Small intestine (tissue), 7 donors: Measurements from ENCODE around the gene DNAH2. TPM values are rescaled to one million over a fixed set of nuclear protein-coding genes. Genes with fewer than 3 reads are reported as not detected.

Source experiments
- DNase-seq, 2 donors: peaks; one replicate each; pipeline versions ENCODE4 v3.0.0 to v3.0.0-alpha.2; 2013
- FAIRE-seq: peaks from 2 replicates; lab custom pipeline; 2012; peaks lifted over from hg19 to GRCh38; lab: Jason Lieb, UNC
- H3K27ac ChIP-seq, 3 donors: one replicate each; pipeline ENCODE4 v1.5.1; 2013; ENCODE audit warnings: low read length in 2 of 3, mild to moderate bottlenecking in 2 of 3, control low read depth in 1 of 3, inconsistent platforms in 1 of 3, low read depth in 1 of 3, moderate library complexity in 1 of 3
- H3K27me3 ChIP-seq, 3 donors: one replicate each; pipeline ENCODE4 v1.6.1; 2013; ENCODE audit warnings: low read length in 3 of 3, inconsistent platforms in 1 of 3; ENCODE audit not compliant: control insufficient read depth in 3 of 3, insufficient read depth in 3 of 3
- H3K36me3 ChIP-seq, 3 donors: one replicate each; pipeline ENCODE4 v1.6.1; 2013; ENCODE audit warnings: low read length in 3 of 3, inconsistent platforms in 1 of 3, low read depth in 1 of 3, mild to moderate bottlenecking in 1 of 3, moderate library complexity in 1 of 3; ENCODE audit not compliant: control insufficient read depth in 3 of 3, insufficient read depth in 2 of 3
- H3K4me1 ChIP-seq, 3 donors: one replicate each; pipeline ENCODE4 v1.6.1; 2013; ENCODE audit warnings: low read length in 2 of 3, inconsistent platforms in 1 of 3, low read depth in 1 of 3, mild to moderate bottlenecking in 1 of 3, moderate library complexity in 1 of 3; ENCODE audit not compliant: control insufficient read depth in 3 of 3, insufficient read depth in 2 of 3
- H3K4me3 ChIP-seq, 3 donors: one replicate each; pipeline ENCODE4 v1.5.1; 2013; ENCODE audit warnings: low read length in 3 of 3, control low read depth in 1 of 3, inconsistent platforms in 1 of 3, low read depth in 1 of 3, mild to moderate bottlenecking in 1 of 3, moderate library complexity in 1 of 3
- H3K9me3 ChIP-seq, 2 donors: one replicate each; pipeline ENCODE4 v1.6.1; 2013; ENCODE audit warnings: low read depth in 1 of 2, low read length in 1 of 2; ENCODE audit not compliant: control insufficient read depth in 2 of 2, insufficient read depth in 1 of 2
- WGBS, 3 donors: extraction: QIAGEN DNeasy Blood & Tissue Kit; methylation state at CpG; one replicate each; pipeline ENCODE4 v1.1.7; 2013; 5-methylcytosine and 5-hydroxymethylcytosine counted together
- polyA plus RNA-seq, 4 donors: library from polyadenylated mRNA; stranded (reverse) in 3 of 4; unstranded in 1 of 4; fragments of 200-250 nt in 3 of 4; fragments of 120-200 nt in 1 of 4; gene quantifications; one replicate each; pipeline versions ENCODE4 v1.2.1 to v1.2.3, GENCODE V29; 2013
- donor health status: healthy with polysubstance abuse.
- donor health status: control.
- donor health status: control.
- donor health status: Bipolar disorder and iron deficiency.
- donor health status: healthy.

Gene DNAH2
- polyA plus RNA-seq, 4 donors, result 0.04 to 0.09 TPM; not detected in 2

- peaks cover 2 to 48% (median 6%) of the 10 kb centered on the region in 3 donors for H3K4me1 ChIP-seq
- no peak for FAIRE-seq
- no peaks in the 10 kb centered on the region for H3K9me3 ChIP-seq
- peak overlapping the region in 2 of 3 donors; percentile 3 to 11 for H3K27ac ChIP-seq
- DNase-seq, result no peak
- no peaks in the 10 kb centered on the region for H3K27me3 ChIP-seq
- H3K4me3 ChIP-seq, result no peak overlapping the region
- peaks cover 0 to 21% (median 4%) of the 10 kb centered on the region in 3 donors for H3K36me3 ChIP-seq
- WGBS, 3 donors, result 76 to 78% (median 76%) methylated on average over 7 of the region's 7 CpGs
Observed at GRCh38 chr17:7882068-7882467, 164.5 kb downstream of the DNAH2 start.

- H3K27ac ChIP-seq, result peak overlapping the region; percentile 3 to 52 (median 11)
- no peak overlapping the region for H3K4me3 ChIP-seq
- no peak for DNase-seq
- no peak for FAIRE-seq
- H3K9me3 ChIP-seq, result no peaks in the 10 kb centered on the region
- peaks cover 2 to 48% (median 6%) of the 10 kb centered on the region in 3 donors for H3K4me1 ChIP-seq
- peaks cover 0 to 21% (median 4%) of the 10 kb centered on the region in 3 donors for H3K36me3 ChIP-seq
- WGBS, 3 donors, result 68 to 87% (median 77%) methylated on average over 3 of the region's 3 CpGs
- H3K27me3 ChIP-seq, result no peaks in the 10 kb centered on the region
Observed at GRCh38 chr17:7882629-7883028, 165.1 kb downstream of the DNAH2 start.

Other genes starting within 250 kb of the DNAH2 start
- gene ZBTB4, start 238.1 kb upstream of the DNAH2 start, polyA plus RNA-seq, result 10 to 100 TPM in 2 of 4 donors, 1 to 10 TPM in 2; 7.6 to 76.4 (median 12.4) TPM
- under 1 TPM in 1 of 4 donors, not detected in 3; 0.49 TPM for gene SLC35G6, start 236.3 kb upstream of the DNAH2 start, polyA plus RNA-seq
- 100 to 1,000 TPM in 1 of 4 donors, 10 to 100 TPM in 2, 1 to 10 TPM in 1; 10.0 to 104 (median 20.8) TPM for gene POLR2A, start 233.4 kb upstream of the DNAH2 start, polyA plus RNA-seq
- gene TNFSF12, start 168.7 kb upstream of the DNAH2 start, polyA plus RNA-seq, result 10 to 100 TPM in 3 of 4 donors, 1 to 10 TPM in 1; 8.1 to 31.1 (median 22.1) TPM
- 100 to 1,000 TPM in 1 of 4 donors, 10 to 100 TPM in 3; 23.0 to 107 (median 28.5) TPM for gene TNFSF13, start 159.0 kb upstream of the DNAH2 start, polyA plus RNA-seq
- gene SENP3, start 155.8 kb upstream of the DNAH2 start, polyA plus RNA-seq, result 10 to 100 TPM; 39.8 to 66.7 (median 53.3) TPM
- 100 to 1,000 TPM in 3 of 4 donors, 10 to 100 TPM in 1; 60.2 to 708 (median 171) TPM for gene CD68, start 138.1 kb upstream of the DNAH2 start, polyA plus RNA-seq
- 100 to 1,000 TPM in 2 of 4 donors, 10 to 100 TPM in 2; 69.7 to 126 (median 96.4) TPM for gene MPDU1, start 133.9 kb upstream of the DNAH2 start, polyA plus RNA-seq
- gene SOX15, start 127.7 kb upstream of the DNAH2 start, polyA plus RNA-seq, result 1 to 10 TPM in 2 of 4 donors, not detected in 2; 1.2 to 1.3 TPM
- gene FXR2, start 102.8 kb upstream of the DNAH2 start, polyA plus RNA-seq, result 10 to 100 TPM; 25.1 to 41.1 (median 30.9) TPM
- gene SAT2, start 89.9 kb upstream of the DNAH2 start, polyA plus RNA-seq, result 1,000 to 10,000 TPM in 2 of 4 donors, 100 to 1,000 TPM in 2; 204 to 1,210 (median 689) TPM
- 10 to 100 TPM in 3 of 4 donors, 1 to 10 TPM in 1; 2.6 to 38.8 (median 20.6) TPM for gene SHBG, start 87.6 kb upstream of the DNAH2 start, polyA plus RNA-seq
- gene ATP1B2, start 66.8 kb upstream of the DNAH2 start, polyA plus RNA-seq, result 1 to 10 TPM in 2 of 4 donors, not detected in 2; 1.1 to 1.9 TPM
- 10 to 100 TPM in 2 of 4 donors, 1 to 10 TPM in 2; 8.7 to 51.8 (median 26.3) TPM for gene TP53, start 30.3 kb upstream of the DNAH2 start, polyA plus RNA-seq
- 10 to 100 TPM in 3 of 4 donors, 1 to 10 TPM in 1; 7.1 to 17.7 (median 11.2) TPM for gene WRAP53, start 29.3 kb upstream of the DNAH2 start, polyA plus RNA-seq
- gene EFNB3, start 12.5 kb upstream of the DNAH2 start, polyA plus RNA-seq, result 1 to 10 TPM in 2 of 4 donors, not detected in 2; 1.1 to 2.0 TPM
- 10 to 100 TPM in 3 of 4 donors, 1 to 10 TPM in 1; 8.4 to 26.1 (median 16.7) TPM for gene KDM6B, start 116.5 kb downstream of the DNAH2 start, polyA plus RNA-seq
- gene TMEM88, start 137.3 kb downstream of the DNAH2 start, polyA plus RNA-seq, result 10 to 100 TPM in 1 of 4 donors, 1 to 10 TPM in 3; 3.8 to 17.5 (median 7.3) TPM
- gene NAA38, start 139.8 kb downstream of the DNAH2 start, polyA plus RNA-seq, result 100 to 1,000 TPM in 1 of 4 donors, 10 to 100 TPM in 3; 40.1 to 142 (median 73.4) TPM
- 10 to 100 TPM in 1 of 4 donors, 1 to 10 TPM in 3; 4.9 to 13.0 (median 6.4) TPM for gene CYB5D1, start 140.3 kb downstream of the DNAH2 start, polyA plus RNA-seq
- 10 to 100 TPM; 23.7 to 60.4 (median 36.7) TPM for gene CHD3, start 171.0 kb downstream of the DNAH2 start, polyA plus RNA-seq
- gene RNF227, start 198.5 kb downstream of the DNAH2 start, polyA plus RNA-seq, result 1 to 10 TPM; 1.9 to 3.0 (median 2.5) TPM
- gene KCNAB3, start 212.1 kb downstream of the DNAH2 start, polyA plus RNA-seq, result 1 to 10 TPM; 1.3 to 3.9 (median 1.7) TPM
- 100 to 1,000 TPM; 103 to 152 (median 118) TPM for gene TRAPPC1, start 214.2 kb downstream of the DNAH2 start, polyA plus RNA-seq
- 10 to 100 TPM; 18.4 to 24.6 (median 24.0) TPM for gene CNTROB, start 214.5 kb downstream of the DNAH2 start, polyA plus RNA-seq